ENCODE data around the gene RBM20.
A peak's percentile ranks its signal among the peaks of the same experiment; 100 is the strongest.
"Not testable (repeated sequence)": the region's sequence is repeated elsewhere in the genome, so short reads cannot be mapped to it uniquely, and the experiment has no call there.

RBM20 gene

GRCh38 chr10:110643653-110644597, at the start of gene RBM20:
TSS of gene RBM20 (plus strand) at chr10:110644336. CDS start at chr10:110644455, 119 bp downstream.
- peak; percentile 60 for DNase-seq

DNA sequence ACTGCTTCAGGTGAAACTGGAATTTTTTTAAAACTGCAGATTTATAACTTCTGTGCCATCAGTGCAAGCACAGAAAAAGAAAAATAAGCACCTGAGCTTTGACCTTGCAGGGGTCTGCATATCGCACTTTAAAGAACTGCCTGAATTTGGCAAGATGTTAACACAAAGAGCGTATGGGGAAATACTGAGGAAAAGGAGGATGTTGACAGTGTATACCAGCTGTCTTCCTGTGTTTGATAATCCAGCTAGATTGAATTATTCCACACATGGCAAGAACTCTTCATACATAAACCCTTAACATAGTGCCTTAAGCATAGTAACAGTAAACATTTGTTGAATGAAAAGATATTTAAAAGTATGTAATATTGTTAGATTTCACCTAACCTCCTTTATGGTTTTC, 46.7 kb upstream of the RBM20 start:
- DNase-seq, result no peak

- no peak for DNase-seq
These were observed 43.5 kb upstream of the RBM20 start for GRCh38 chr10:110600487-110601101.

DNA sequence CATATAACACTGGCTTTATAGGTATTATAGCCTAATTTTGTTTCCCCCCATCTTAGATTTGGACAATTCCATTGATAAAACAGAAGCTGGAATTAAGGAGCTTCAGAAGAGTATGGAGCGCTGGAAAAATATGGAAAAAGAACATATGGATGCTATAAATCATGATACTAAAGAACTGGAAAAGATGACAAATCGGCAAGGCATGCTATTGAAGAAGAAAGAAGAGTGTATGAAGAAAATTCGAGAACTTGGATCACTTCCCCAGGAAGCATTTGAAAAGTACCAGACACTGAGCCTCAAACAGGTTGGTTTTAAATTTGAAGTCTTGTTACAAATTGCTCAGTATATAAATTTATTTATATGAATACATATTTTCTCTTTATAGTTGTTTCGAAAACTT, 42.6 kb upstream of the RBM20 start:
- no peak for DNase-seq

- no peak for DNase-seq
These were observed 36.0 kb upstream of the RBM20 start for GRCh38 chr10:110608087-110608486.

DNA sequence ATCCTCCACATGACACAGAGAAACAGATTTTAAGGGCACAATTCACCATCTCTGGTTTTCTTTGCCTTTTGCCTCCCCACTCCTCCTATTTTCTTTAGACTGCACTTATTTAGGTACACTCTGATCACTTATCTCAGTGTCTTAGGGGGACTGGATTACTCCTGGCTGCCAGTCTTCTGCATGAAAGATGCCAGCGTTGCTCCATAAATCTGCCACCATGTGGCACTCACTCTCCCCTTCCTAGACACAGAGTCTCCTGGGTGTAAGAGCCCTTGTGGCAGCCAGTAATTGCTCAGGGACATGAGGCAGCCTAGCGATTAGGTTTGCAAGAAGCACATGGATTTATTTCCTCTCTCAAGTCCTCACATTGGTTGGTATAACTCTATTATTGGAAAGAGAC, 34.5 kb upstream of the RBM20 start:
- DNase-seq, result no peak

GRCh38 chr10:110610308-110610774, 33.8 kb upstream of the RBM20 start:
- DNase-seq, result no peak

GRCh38 chr10:110610781-110611180, 33.4 kb upstream of the RBM20 start:
- DNase-seq, result not testable (repeated sequence)

GRCh38 chr10:110612087-110612486, 32.0 kb upstream of the RBM20 start:
- DNase-seq, result no peak

- DNase-seq, result no peak
These were observed 31.5 kb upstream of the RBM20 start for GRCh38 chr10:110612629-110613028.

- DNase-seq, result no peak
These were observed 30.7 kb upstream of the RBM20 start for GRCh38 chr10:110613341-110613995.

- DNase-seq, result no peak
These were observed 30.1 kb upstream of the RBM20 start for GRCh38 chr10:110613996-110614495.

- DNase-seq, result no peak
These were observed 28.9 kb upstream of the RBM20 start for GRCh38 chr10:110615057-110615747.

- DNase-seq, result no peak
These were observed 27.6 kb upstream of the RBM20 start for GRCh38 chr10:110616493-110617033.

DNA sequence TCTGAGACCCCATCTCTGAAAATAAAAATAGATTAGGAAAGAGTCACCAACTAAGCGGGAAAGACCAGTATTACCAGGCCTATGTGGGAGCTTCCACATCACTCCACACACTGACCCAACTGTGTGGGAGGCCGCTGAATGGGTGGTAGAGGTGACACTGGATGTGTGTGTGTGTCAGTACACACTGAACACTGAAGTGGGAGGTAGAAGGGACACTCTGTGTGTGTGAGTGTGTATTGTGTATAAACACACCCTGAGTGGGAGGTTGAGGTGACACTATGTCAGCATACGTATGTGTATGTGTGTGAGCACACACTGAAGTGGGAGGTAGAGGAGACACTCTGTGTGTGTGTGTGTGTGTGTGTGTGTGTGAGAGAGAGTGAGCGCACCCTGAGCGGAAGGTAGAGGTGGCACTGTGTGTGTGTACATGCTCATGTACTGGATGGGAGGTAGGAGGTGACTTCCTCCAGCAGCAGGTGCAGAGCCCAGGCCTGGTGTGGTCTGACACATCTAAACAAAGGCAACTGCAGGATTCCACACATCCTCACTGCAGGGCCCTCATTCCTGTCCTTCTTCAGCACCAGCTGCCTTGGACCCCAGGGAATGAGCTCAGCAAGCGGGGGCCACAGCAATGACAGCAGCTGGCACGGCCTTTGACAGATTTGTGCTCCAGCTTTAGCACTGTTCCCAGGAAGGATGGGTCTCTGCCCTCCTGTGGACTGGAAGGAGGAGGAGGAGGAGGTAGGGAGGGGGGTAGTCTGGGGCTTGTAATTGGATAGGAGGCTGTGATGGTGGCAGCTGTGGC, 26.5 kb upstream of the RBM20 start:
- no peak for DNase-seq

GRCh38 chr10:110618230-110618610, 25.9 kb upstream of the RBM20 start:
- DNase-seq, result no peak

DNA sequence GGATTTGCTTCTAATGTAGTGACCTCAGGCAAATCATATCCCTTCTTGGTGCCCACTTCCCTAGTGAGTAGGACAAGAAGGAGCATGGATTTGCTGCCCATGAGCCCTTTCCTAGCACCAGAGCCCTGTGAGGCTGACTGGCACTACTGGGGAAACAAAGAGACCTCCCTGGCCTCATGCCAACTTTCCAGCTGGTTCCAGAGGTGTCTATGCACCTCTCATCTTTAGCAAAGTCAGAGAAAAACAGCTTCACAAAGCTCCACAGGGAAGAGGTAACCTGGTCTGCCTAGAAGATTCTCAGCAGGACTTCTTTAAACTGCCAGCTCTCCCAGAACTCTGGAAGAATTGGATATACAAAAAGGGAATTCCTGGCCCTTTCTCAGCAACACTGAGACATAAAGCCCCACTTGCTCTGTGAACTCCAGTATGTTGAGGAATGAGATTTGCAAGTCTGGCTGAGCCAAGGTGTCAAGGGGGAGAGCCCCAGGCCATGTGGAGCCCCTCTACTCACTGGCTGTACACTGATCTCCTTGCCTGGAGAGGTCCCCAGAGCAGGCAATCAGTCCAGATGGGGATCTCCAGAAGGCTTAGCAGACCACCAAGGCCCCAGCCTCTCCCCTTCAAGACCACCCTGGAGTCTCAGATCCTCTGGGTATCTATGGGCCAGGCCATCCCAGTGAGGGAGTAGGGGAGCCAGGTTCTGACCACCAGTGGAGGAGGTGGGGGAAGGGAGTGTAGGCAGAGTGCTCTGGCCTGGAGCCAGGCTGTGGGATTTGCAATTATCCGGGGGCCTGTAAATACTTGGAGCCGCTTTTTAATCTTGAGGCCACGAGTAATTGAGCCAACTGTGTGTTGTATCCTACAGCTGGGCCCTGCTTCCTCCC, 24.4 kb upstream of the RBM20 start:
- DNase-seq, result no peak

DNA sequence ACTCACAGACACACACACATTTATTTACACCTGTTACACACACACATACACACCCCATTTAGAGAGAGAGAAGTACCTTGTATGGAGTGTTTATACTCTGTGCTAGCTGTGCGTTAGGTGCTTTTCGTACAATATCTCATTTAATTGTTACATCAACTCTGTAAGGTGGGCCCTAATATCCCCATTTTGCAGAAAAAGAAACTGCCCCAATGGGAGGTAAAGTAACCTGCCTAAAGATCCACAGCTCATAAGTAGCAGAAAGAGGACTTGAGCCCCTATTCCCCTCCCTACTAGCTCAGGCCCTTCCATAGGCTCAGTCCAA, 23.8 kb upstream of the RBM20 start:
- DNase-seq, result no peak

GRCh38 chr10:110623316-110623715, 20.8 kb upstream of the RBM20 start:
- not testable (repeated sequence) for DNase-seq

GRCh38 chr10:110625356-110625894, 18.7 kb upstream of the RBM20 start:
- DNase-seq, result no peak

Measured in activated CD8-positive, alpha-beta memory T cell treated with anti-CD3 and anti-CD28 coated beads, Interleukin-2, amount 50 U/mL, for 48 hours (primary cell).